Osteoblast (primary cell): ENCODE data around the gene SLC16A5. TPM values are rescaled to one million over a fixed set of nuclear protein-coding genes. Genes with fewer than 3 reads are reported as not detected.

ENCODE experiments used
- DNase-seq: peaks from one replicate; pipeline ENCODE4 v3.0.0; 2011; ENCODE audit warnings: low spot score, mixed read lengths; ENCODE audit not compliant: insufficient read length; ENCODE audit errors: missing footprints
- H2AFZ ChIP-seq: 2 replicates; pipeline ENCODE4 v1.6.0; 2011; ENCODE audit warnings: mild to moderate bottlenecking, low read length
- H3K27ac ChIP-seq: 2 replicates; pipeline ENCODE4 v1.5.1; 2011; ENCODE audit warnings: mild to moderate bottlenecking, low read depth, low read length, moderate library complexity
- H3K27me3 ChIP-seq: 2 replicates; pipeline ENCODE4 v1.6.0; 2012; ENCODE audit warnings: mild to moderate bottlenecking, control low read depth, inconsistent platforms, low read length, moderate library complexity; ENCODE audit not compliant: insufficient read depth
- H3K36me3 ChIP-seq: 2 replicates; pipeline ENCODE4 v1.5.1; 2011; ENCODE audit warnings: mild to moderate bottlenecking, low read length, control low read depth, moderate library complexity; ENCODE audit not compliant: insufficient read depth
- H3K4me1 ChIP-seq: 2 replicates; pipeline ENCODE4 v1.5.1; 2011; ENCODE audit warnings: mild to moderate bottlenecking, low read length, control low read depth, moderate library complexity; ENCODE audit not compliant: insufficient read depth
- H3K4me2 ChIP-seq: 2 replicates; pipeline ENCODE4 v1.6.0; 2011; ENCODE audit warnings: mild to moderate bottlenecking, low read length; ENCODE audit not compliant: insufficient read depth
- H3K4me3 ChIP-seq: fragments of 200-600 bp; sonication (generic); 3 replicates; pipeline ENCODE4 v1.5.1; 2012; ENCODE audit warnings: mild to moderate bottlenecking, low read length, inconsistent platforms; ENCODE audit not compliant: insufficient read depth
- H3K79me2 ChIP-seq: 2 replicates; pipeline ENCODE4 v1.6.0; 2012; ENCODE audit warnings: mild to moderate bottlenecking, low read length, control low read depth, inconsistent platforms; ENCODE audit not compliant: insufficient read depth
- H3K9me3 ChIP-seq: 2 replicates; pipeline ENCODE4 v1.5.1; 2011; ENCODE audit warnings: low read depth, low read length, control low read depth
- H4K20me1 ChIP-seq: 2 replicates; pipeline ENCODE4 v1.6.0; 2012; ENCODE audit warnings: mild to moderate bottlenecking, low read length, control low read depth; ENCODE audit not compliant: insufficient read depth
- CTCF ChIP-seq: IDR thresholded peaks from 2 replicates; pipeline ENCODE4 v1.5.1; 2011; ENCODE audit warnings: mild to moderate bottlenecking, low read depth, low read length, moderate library complexity; ENCODE audit errors: extremely low read depth
- total RNA-seq: library from RNA; depleted of rRNA; stranded (reverse); fragments of >200 nt; gene quantifications from 2 replicates; pipeline ENCODE4 v1.2.3, GENCODE V29; 2012

SLC16A5 gene
- total RNA-seq, 1 donor = 16.3 TPM

DNA sequence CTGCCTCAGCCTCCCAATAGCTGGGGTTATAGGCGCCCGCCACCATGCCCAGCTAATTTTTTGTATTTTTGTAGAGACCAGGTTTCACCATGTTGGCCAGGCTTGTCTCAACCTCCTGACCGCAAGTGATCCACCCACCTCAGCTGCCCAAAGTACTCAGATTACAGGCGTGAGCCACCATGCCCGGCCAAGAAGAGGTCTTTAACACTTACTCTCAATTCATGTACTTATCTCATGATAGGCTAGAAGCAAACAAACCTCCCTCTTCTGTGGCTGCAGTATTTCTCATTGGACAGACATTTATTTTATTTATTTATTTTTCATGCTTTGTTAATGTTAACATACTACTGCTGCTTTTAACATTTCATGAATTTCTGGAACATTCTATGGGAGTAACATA lies 50.8 kb downstream of the SLC16A5 start:
- Histone ChIP-seq H3K4me3 (no peak overlapping the region), H3K79me2 (peaks cover 2% of the 10 kb centered on the region), H3K27ac (no peak overlapping the region), H3K27me3 (no peaks in the 10 kb centered on the region), H3K4me2 (no peak overlapping the region), H4K20me1 (no peaks in the 10 kb centered on the region), H3K36me3 (peaks cover 57% of the 10 kb centered on the region), H3K9me3 (no peaks in the 10 kb centered on the region), H3K4me1 (no peaks in the 10 kb centered on the region), H2AFZ (no peak overlapping the region)
- TF ChIP-seq CTCF = no peak
- DNase-seq = peak; percentile 31

DNA sequence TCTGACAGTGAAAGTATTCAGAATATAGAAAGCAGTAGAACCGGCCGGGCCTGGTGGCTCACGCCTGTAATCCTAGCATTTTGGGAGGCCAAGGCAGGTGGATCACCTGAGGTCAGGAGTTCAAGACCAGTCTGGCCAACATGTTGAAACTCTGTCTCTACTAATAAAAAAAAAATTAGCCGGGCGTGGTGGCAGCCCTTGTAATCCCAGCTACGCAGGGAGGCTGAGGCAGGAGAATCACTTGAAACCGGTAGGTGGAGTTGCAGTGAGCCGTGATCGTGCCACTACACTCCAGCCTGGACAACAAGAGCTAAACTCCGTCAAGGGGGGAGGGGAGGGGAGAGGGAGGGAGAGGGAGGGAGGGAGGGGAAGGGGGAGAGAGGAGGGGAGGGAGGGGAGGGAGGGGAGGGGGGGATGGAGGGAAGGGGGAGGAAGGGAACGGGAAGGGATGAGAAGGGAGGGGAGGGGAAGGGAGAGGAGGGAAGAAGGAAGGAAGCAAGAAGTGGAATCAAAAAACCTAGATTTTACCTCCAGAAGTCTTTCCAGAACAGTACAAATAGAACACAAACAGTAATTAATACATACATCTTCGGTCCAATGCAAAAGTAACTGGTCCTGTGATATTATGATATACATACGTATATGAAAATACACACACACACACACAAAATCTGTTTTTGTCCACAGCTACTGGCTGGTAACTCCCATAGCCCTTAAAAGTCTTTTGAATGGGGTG lies 54.6 kb downstream of the SLC16A5 start:
- Histone ChIP-seq H3K36me3 (peaks cover 74% of the 10 kb centered on the region), H3K4me2 (no peak overlapping the region), H2AFZ (no peak overlapping the region), H3K9me3 (no peaks in the 10 kb centered on the region), H3K27me3 (no peaks in the 10 kb centered on the region), H3K79me2 (peaks cover 7% of the 10 kb centered on the region), H3K27ac (no peak overlapping the region), H3K4me1 (no peaks in the 10 kb centered on the region), H4K20me1 (no peaks in the 10 kb centered on the region), H3K4me3 (no peak overlapping the region)
- no peak for DNase-seq
- no peak for TF ChIP-seq CTCF

DNA sequence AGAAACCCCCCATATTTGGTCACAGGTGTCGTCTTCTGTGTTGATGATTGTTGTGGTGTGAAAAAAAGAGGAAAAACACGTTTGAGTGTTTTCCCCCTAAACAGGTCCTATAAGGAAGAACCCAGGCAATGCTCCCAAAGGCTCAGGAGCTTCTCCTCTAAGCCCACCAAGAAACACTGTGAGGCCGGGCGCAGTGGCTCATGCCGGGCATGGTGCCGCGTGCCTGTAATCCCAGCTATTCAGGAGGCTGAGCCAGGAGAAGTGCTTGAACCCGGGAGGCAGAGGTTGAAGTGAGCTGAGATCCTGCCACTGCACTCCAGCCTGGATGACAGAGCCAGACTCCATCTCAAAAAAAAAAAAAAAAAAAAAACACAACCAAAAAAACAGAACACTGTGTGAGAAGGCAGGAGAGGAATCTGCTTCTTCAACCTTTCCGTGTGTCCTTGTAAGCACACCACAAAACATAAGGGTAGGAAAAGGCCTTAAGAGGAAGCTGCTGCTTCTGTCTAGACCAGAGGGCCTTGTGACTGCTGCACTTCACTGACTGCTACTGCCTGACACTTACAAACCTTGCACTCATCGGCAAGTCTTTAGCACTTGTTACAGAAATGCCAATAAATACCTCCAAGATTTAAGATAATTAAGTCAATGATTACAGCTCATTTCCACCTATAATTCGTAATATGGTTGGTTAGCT lies 57.2 kb downstream of the SLC16A5 start:
- TF ChIP-seq CTCF = no peak
- no peak overlapping the region for H2AFZ ChIP-seq
- H4K20me1 ChIP-seq = peaks cover 3% of the 10 kb centered on the region
- no peaks in the 10 kb centered on the region for H3K9me3 ChIP-seq
- H3K27me3 ChIP-seq = no peaks in the 10 kb centered on the region
- peaks cover 29% of the 10 kb centered on the region for H3K79me2 ChIP-seq
- no peaks in the 10 kb centered on the region for H3K4me1 ChIP-seq
- peak; percentile 36 for DNase-seq
- H3K4me2 ChIP-seq = no peak overlapping the region
- H3K36me3 ChIP-seq = peaks cover 76% of the 10 kb centered on the region
- no peak overlapping the region for H3K4me3 ChIP-seq
- H3K27ac ChIP-seq = no peak overlapping the region

GRCh38 chr17:75146592-75146991 lies 58.8 kb downstream of the SLC16A5 start:
- H3K36me3 ChIP-seq = peaks cover 62% of the 10 kb centered on the region

More at GRCh38 chr17:75146592-75146991, 58.8 kb downstream of the SLC16A5 start:
- Histone ChIP-seq H4K20me1 (peaks cover 4% of the 10 kb centered on the region), H3K79me2 (peaks cover 45% of the 10 kb centered on the region), H3K27ac (peak overlapping the region; percentile 29), H3K9me3 (no peaks in the 10 kb centered on the region), H2AFZ (no peak overlapping the region), H3K4me2 (no peak overlapping the region), H3K4me3 (no peak overlapping the region), H3K27me3 (no peaks in the 10 kb centered on the region), H3K4me1 (no peaks in the 10 kb centered on the region)
- TF ChIP-seq CTCF = no peak
- no peak for DNase-seq
